IPS-NIHi7 (cell line): ENCODE data around the gene HAND1.
A peak's percentile ranks its signal among the peaks of the same experiment; 100 is the strongest.

Source experiments
- DNase-seq: peaks from one replicate; pipeline ENCODE4 v3.0.0; 2012; ENCODE audit warnings: mixed read lengths; ENCODE audit errors: extremely low spot score

Gene HAND1

GRCh38 chr5:154479160-154479943 is 1.3 kb upstream of the HAND1 start:
- DNase-seq = no peak

DNA sequence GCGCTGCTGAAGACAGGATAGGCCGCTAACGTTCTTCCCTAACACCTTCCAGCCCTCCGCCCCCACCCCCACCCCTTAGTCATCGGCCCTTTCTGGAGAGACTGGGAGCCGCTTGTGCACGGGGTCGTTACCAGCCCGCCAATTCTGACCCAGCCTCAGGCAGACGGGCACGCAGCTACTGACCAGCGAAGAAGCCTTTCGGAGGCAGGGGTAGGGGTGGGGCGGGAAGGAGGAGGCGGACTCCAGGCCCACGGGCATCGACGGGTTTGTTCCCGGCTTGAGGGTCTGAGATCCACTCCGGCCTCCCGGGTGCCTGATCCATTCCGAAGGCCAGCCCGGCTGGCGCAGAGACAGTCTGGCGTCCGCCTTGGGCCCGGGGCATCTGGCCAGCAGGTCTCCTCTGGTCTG is 729 bp upstream of the HAND1 start:
- DNase-seq = no peak

DNA sequence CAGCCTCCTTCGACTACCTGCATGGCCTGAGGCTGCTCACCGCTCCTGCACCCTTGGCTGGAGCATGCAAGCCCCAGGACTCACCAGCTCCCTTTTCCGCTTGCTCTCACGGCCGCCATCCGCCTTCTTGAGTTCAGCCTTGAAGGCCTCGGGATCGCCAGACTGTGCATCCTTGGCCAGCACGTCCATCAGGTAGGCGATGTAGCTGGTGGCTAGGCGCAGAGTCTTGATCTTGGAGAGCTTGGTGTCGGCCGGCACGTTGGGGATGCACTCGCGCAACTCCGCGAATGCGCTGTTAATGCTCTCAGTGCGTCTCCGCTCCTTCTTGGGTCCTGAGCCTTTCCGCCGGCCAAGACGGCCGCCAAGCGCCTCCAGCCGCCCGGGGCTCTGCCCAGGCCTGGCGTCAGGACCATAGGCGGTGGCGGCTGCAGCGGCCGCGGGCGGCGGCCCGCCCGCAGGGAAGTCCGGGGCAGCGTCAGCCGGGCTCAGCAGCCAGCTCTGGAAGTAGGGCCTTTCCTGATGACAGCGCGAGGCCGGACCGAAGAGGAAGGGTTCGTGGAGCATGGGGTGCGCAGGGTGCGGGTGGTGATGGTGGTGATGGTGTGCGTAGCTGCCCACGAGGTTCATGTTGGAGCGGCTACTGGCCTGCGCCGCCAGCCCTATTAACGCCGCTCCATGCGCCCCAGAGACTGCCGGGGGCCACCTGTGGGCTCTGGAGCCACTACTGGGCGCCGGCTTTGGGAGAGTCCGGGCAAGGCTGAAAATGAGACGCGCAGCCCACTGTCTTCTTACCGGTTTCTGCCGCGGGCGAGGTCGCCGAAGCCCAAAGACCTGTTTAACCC is 424 bp downstream of the HAND1 start:
- DNase-seq = no peak

DNA sequence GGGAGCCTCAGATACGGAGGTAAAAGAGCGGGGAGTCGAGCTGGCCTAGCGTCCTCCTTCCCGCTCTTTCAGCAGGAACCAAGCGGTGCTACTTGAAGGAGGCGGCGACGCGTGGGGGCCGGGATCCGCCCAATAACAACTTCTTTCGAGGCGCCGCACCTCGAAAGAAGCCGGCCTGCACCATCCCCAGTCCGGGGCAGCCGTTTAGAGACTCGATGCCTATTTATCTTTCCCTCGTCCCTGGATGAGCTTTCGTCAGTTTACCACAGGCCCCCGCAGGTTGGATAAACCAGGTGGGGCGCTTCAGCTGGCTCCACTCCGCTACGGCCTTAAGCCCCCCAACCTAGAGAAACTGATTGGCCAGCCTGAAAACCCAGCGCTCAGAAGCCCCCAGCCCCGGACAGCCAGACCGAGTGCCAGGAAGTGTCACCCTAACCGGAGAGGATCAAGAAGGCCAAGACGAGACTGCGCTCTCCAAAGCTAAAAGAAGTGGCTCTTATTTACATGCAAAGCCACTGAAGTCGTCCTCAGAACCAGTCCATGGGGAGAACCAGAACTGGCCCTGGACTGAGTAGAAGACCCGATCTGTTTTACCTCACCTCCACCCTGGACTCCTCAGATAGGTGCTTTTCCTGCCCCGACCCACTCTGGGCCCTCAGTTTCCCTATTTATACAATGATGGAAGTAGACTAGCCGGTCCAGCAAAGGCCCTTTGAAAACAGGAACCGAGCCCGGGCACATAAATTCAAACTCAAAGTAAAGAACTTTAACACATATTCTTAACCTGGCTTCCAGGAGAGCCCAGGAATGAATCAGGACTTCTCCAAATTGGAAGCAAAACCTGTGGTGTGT is 1.4 kb downstream of the HAND1 start:
- no peak for DNase-seq

DNA sequence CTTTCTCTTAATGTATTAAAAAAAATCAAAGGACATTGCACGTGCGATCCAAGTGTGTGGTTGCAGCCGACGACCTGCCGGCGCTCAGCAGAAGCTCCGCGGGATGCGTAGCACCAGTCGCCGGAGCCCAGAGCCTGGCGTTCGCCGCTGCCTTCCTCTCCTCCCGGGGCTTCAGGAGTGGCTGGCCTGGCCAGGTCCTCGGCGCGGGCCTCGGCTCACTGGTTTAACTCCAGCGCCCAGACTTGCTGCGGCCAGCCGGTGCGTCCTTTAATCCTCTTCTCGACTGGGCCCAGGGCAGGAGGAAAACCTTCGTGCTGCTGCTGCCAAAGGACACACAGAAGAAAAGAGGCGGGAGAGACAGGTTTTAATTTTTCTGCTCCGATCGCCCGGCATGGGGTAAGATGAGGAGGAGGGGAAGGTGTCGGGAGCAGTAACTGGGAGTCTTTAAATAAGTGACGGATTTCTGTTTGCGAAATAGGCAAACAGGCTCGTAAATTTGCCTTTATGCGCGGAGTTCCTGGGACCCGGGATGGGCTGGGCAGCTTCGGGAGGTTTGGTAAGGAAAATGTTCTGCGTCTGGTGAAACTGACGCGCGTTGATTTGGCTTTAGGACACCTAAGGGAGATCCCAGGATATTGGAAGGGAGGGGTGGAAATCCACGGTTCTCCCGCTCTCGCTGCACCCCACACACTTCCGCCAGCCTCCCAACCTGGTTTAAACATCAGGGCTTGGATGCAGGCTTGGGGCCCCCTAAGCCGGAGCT is 2.3 kb downstream of the HAND1 start:
- no peak for DNase-seq

DNA sequence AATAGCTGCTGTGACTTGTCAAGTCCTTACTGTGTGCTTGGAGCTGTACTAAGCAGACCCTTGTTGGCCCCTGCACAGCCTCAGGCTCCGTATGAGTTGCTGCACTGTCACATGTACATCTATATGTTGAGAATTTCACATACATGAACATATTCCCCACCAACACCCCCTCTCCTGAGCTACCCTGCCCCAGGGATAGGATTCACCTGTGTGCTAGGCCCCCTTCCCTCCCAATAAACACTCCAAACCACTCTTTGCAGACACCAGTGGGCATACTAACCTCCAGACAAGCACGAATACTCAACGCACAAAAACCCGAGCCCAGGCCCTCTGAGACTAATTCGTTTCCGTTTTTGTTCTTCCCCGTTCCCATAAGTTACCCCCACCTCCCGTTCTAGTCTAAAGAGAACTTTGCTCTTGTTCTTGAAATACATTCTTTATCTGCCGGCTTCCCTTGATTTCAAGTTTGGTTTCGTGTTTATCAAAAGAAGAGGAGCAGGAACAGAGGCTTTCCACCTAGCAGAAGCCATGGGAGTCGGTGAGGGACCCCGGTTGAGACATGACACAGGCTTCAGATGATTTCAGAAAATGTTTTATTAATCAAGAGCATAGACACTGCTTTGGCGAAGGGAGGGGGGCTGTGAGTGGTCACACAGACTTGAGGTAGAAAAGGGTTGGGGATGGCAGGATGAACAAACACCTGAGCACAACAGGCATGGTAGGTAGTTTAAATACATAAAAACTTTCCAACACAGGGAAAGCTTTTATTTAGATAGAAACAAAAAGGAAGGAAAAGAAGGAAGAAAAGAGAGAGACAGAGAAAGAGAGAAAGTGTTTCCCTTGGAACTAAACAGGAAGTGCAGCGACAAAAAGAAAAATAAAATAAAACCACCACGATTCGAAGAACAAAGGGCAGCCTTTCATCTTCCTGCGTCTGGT is 3.4 kb downstream of the HAND1 start:
- no peak for DNase-seq

DNA sequence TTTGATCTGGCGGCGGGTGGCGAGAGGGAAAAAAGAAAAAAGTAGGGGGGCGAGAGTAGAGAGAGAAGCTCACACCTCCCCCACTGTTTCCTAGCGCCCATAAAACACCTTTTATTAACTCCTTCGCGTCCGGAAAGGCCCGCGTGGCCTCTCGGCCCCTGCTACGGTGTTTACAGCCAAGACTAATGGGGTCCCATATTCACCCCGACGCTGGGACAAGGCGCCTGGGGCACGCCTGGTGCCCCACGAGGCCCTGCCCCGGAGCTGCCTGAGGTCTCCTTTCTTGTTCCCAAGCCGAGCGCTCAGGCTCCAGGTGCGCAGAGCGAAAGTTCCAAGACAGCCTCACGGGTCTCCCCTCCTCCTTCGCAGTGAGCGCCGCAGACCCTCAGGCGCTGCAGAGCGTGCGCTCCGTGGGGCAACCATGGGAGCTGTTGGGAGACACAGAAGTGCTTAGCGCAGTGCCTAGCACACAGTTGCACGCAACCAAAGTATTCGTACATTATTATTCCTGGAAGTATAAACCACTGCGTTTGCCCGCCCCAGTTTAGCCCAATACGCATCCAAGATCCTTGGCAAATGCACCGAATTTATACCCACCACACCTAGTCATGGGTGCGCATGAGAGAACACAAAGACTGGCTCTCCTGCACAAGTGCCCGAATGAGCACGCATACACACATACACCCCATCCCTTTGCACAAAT is 4.3 kb downstream of the HAND1 start:
- peak; percentile 45 for DNase-seq

GRCh38 chr5:154472871-154473580 is 5.0 kb downstream of the HAND1 start:
- DNase-seq = no peak

DNA sequence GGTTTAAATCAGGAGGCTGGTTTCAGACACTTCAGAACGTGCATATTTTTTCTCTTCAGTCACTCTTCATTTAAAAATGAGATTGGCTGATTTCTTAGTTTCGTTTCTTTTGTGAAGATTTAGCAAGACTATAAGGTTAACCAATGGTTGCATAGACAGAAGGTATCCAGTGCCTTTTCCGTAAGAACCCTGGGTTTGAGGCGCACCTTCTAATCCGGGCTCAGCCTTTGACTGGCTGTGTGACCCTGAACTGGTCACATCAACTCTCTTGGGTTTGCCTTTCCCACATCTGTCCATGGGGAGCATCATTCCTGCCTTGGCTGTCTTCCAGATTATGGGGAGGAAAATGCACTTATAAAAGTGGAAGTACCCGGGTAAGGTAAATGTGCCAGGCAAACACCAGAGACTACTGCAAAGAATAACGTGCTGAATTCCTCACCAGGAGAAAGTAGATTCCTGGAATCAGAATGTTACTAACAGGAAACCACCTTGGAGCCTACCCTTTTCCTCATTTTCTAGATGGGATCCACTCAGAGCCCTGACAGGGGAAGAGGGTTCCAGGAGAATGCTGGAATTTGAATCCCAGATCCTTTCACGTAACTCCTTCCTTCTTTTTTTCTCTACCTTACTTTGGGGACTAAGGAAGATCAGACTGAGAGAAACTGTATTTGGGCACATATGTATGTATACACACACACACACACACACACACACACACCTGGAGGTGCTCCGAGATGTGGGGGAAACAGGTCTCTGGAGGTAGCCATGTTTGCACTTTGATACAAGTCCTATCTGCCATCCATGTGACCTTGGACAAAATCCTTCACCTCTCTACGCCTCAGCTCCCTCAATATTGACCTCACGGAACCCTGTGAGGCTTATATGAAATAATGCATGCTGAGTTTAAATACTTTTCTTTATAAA is 6.8 kb downstream of the HAND1 start:
- DNase-seq = no peak

GRCh38 chr5:154470137-154470536 is 7.9 kb downstream of the HAND1 start:
- no peak for DNase-seq

DNA sequence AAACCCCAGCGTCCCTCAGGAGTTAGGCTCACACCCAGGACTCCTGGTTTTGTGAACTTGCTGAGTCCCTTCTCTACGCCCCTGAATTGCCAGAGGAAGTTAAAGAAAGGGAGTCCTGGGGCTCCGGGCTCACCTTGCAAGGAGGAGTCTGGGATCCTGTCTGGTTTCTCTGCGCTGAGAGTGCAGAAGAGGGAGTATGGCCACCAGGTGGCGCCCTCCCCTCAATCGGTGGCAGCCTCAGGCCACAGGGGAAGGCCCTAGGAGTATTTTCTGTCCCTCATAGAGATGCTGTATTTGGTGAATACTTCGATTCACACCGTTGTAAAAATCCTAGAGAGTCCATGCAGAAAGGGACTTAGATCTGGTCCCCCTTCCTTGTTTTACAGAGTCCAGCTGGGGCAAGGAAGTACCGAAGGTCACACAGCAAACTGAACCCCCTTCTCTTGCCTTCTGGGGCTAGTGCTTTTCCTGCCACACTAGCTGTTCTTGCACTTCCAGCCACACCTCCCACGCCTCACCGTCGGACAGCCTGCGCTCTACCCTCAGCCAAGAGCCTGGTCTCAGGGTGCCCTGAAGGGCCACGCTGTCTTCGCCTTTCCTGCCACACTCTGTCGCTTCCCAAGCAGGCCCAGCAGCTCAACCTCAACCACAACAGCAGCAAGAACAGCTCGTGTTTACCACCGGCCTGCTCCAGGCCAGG is 10.2 kb downstream of the HAND1 start:
- DNase-seq = peak; percentile 94

DNA sequence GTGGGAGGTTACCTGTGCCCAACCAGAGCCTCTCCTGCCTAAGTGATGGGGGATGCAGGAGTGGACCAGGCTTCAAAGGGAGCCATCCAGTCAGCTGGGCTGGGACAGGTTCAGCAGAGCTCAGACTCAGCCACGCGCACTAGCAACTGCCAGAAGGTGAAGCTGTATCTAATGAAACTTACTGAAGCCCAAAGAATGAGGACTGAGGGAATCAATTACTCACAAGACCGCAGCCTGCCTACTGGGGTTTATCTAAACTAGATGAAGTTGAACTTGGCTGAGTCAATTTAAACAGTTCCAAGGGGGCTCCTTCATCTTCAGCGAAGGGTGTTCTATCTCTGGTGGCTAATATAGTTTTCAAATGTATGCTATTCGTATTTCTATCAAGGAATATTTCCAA is 11.4 kb downstream of the HAND1 start:
- no peak for DNase-seq

DNA sequence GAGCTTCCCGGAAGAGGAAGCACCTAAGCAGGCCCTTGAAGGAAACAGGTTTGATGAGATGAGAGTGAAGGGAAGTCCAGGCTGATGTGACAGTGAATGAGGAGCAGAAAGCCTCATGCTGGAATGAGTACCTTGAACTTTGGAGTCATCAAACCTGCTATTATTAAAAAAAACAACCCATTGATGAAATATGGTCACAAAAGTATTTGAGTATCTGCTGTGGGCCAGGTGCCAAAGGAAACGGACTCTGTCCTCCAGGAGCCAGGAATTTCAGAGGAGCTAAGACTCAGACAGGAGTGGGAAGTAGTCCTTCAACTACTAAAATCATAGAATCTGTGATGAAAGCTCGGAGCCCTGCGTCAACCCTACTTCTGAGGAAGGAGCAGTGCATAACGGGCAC is 11.9 kb downstream of the HAND1 start:
- DNase-seq = no peak

DNA sequence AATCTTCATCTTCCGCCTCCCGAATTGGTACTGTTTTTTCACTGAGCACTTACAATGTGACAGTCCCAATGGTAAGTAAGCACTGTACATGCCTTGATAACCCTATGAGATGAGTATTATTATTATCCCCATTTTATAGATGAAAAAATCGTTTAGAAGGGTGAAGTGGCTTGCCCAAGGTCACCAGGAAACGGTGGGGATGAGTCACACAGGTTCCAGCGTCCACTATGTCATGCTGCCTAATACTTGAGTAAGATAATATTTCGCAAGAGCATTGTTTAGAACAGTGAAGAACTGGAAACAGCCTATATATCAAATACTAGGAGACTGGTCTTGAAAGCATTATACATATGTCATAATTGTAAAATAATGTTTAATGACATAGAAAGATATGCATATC is 12.9 kb downstream of the HAND1 start:
- no peak for DNase-seq

GRCh38 chr5:154464438-154464837 is 13.6 kb downstream of the HAND1 start:
- no peak for DNase-seq

DNA sequence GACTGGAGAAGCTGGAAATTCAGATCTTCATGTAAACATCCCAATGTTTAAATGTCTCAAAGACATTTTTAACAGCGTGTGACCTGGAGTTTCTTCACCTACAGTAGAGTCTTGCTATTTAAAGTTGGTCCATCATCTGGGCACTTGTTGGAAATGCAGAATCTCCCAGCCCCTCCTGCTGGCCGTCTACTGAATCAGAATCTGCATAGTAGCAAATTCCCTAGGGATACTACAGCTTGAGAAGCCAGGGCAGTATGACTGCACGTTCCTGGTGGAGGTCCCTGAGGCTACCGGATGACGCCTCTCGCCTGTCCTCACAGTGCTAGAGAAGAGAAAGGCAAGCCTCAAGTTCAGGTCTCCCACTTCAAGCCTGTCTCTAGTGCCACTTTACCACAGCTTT is 16.5 kb downstream of the HAND1 start:
- peak; percentile 52 for DNase-seq

- no peak for DNase-seq
Observed at GRCh38 chr5:154460172-154460571, 17.9 kb downstream of the HAND1 start.
